Keratinocyte (primary cell): ENCODE measurements around the gene THOP1. TPM values are rescaled to one million over a fixed set of nuclear protein-coding genes. Genes with fewer than 3 reads are reported as not detected.

Source experiments
- DNase-seq: peaks from one replicate; pipeline ENCODE4 v3.0.0-alpha.2; 2011; ENCODE audit warnings: low read depth, missing footprints, low spot score
- FAIRE-seq: peaks from 2 replicates; lab custom pipeline; 2011; peaks lifted over from hg19 to GRCh38; lab: Jason Lieb, UNC
- H2AFZ ChIP-seq: 2 replicates; pipeline ENCODE4 v1.6.0; 2012; ENCODE audit warnings: low read length, control low read depth, inconsistent platforms; ENCODE audit not compliant: control insufficient read depth
- H3K27ac ChIP-seq: 2 replicates; pipeline ENCODE4 v1.5.1; 2011; ENCODE audit warnings: low read length; ENCODE audit not compliant: control insufficient read depth, insufficient read depth
- H3K27me3 ChIP-seq: 3 replicates; pipeline ENCODE4 v1.6.0; 2011; ENCODE audit warnings: low read length; ENCODE audit not compliant: control insufficient read depth, insufficient read depth; ENCODE audit errors: extremely low read depth
- H3K36me3 ChIP-seq, 2 experiments: 2 replicates in 1 of 2; 3 replicates in 1 of 2; pipeline ENCODE4 v1.5.1; 2011; ENCODE audit warnings: low read length in 2 of 2, mild to moderate bottlenecking in 1 of 2; ENCODE audit not compliant: control insufficient read depth in 2 of 2, insufficient read depth in 2 of 2; ENCODE audit errors: extremely low read depth in 1 of 2
- H3K4me1 ChIP-seq: 3 replicates; pipeline ENCODE4 v1.5.1; 2011; ENCODE audit warnings: low read length; ENCODE audit not compliant: control insufficient read depth, insufficient read depth; ENCODE audit errors: extremely low read depth
- H3K4me2 ChIP-seq: 3 replicates; pipeline ENCODE4 v1.6.0; 2011; ENCODE audit warnings: low read depth, low read length; ENCODE audit not compliant: control insufficient read depth, insufficient read depth; ENCODE audit errors: extremely low read depth
- H3K4me3 ChIP-seq, 3 experiments: fragments of 200-600 bp in 1 of 3; sonication (generic) in 1 of 3; 2 replicates in 2 of 3; 3 replicates in 1 of 3; pipeline ENCODE4 v1.5.1; 2011 to 2016; ENCODE audit warnings: low read length in 3 of 3, mild to moderate bottlenecking in 3 of 3, control low read depth in 2 of 3, inconsistent platforms in 1 of 3, low read depth in 1 of 3, mixed read lengths in 1 of 3, mixed run types in 1 of 3, moderate library complexity in 1 of 3; ENCODE audit not compliant: control insufficient read depth in 2 of 3, insufficient read depth in 2 of 3; ENCODE audit errors: extremely low read depth in 1 of 3
- H3K79me2 ChIP-seq: 2 replicates; pipeline ENCODE4 v1.6.0; 2012; ENCODE audit warnings: low read length; ENCODE audit not compliant: control insufficient read depth, insufficient read depth
- H3K9ac ChIP-seq: 3 replicates; pipeline ENCODE4 v1.6.0; 2011; ENCODE audit warnings: low read length; ENCODE audit not compliant: control insufficient read depth, insufficient read depth; ENCODE audit errors: extremely low read depth
- H3K9me1 ChIP-seq: 3 replicates; pipeline ENCODE4 v1.6.0; 2011; ENCODE audit warnings: low read length; ENCODE audit not compliant: control insufficient read depth, insufficient read depth; ENCODE audit errors: extremely low read depth
- H3K9me3 ChIP-seq: 2 replicates; pipeline ENCODE4 v1.5.1; 2012; ENCODE audit warnings: low read depth, low read length; ENCODE audit not compliant: control insufficient read depth
- H4K20me1 ChIP-seq: 3 replicates; pipeline ENCODE4 v1.6.0; 2011; ENCODE audit warnings: low read length; ENCODE audit not compliant: control insufficient read depth, insufficient read depth; ENCODE audit errors: extremely low read depth
- EZH2 ChIP-seq: IDR thresholded peaks from one replicate; pipeline ENCODE4 v1.6.1; 2012; ENCODE audit warnings: inconsistent platforms, mild to moderate bottlenecking, low read length, moderate library complexity
- dilution Hi-C: fragments of 300-500 bp; cut with MboI; formaldehyde crosslinking; loops from one replicate; pipeline ENCODE4 v1.7.0; 2020; ENCODE audit warnings: low sequenced_read_pairs; ENCODE audit not compliant: extremely low pct_ligation_motif_present
- polyA plus RNA-seq, 5 experiments: library from polyadenylated mRNA; depleted of rRNA in 3 of 5; stranded (reverse) in 3 of 5; stranded (forward) in 1 of 5; unstranded in 1 of 5; fragments of >200 nt; gene quantifications; 1 replicate in 1 of 5; 2 replicates in 3 of 5; 3 replicates in 1 of 5; pipeline versions ENCODE4 v1.2.1 to v1.2.3, GENCODE V29; 2011 to 2012; ENCODE audit warnings: missing spikeins in 2 of 5, low read depth in 1 of 5, low replicate concordance in 1 of 5
- TF ChIP-seq, protein P1 (sequence below), 3 experiments: IDR thresholded peaks in 1 of 3; conservative IDR thresholded peaks in 1 of 3; optimal IDR thresholded peaks in 1 of 3; 2 replicates in 2 of 3; 3 replicates in 1 of 3; pipeline versions ENCODE3 to v1.5.1; 2011; ENCODE audit warnings: low read length in 3 of 3, mild to moderate bottlenecking in 3 of 3, moderate library complexity in 2 of 3, control low read depth in 1 of 3, inconsistent platforms in 1 of 3; ENCODE audit not compliant: insufficient read depth in 2 of 3; ENCODE audit errors: extremely low read depth in 1 of 3

THOP1 gene
- polyA plus RNA-seq, 1 donor (not counting 4 experiments of a cell fraction or from before 2014, with no cell fraction given) = 69.9 TPM

DNA sequence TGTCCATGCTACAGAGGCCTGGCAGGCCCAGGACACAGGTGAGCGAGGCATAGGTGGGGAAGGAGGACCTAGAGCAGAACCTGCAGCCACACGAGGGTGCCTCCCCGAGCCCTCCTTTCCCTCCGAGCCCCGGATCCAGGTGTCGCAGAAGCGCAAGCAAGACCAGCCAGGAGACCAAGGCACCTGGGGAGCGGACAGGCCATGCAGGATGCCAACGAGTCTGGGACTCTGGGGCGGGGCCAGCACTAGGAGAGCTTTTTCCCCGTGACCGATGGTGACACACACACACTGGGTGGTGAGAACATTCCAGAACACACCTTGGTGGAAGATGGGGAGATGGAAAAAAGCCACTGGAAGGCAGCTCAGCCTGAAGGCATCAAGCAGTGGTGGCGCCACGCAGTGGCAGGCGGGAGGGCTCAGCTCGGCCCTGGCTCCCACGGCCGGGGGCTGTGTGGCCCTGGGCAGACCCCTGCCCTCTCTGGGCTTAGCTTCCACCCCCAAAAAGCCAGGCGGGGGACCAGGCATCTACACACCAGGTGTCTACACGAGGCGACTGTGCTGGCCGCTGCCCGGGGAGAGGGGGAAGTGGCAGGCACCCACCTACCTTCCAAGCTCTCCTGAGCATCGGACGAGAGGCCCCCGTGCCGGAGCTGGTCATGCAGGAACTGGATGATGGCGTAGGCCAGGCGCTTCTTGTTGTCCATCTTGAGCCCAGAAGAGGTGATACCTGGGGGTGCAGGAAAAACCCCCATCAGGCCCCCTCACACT, 16.8 kb upstream of the THOP1 start:
- FAIRE-seq (no peak), DNase-seq (no peak)
- no peaks in the 10 kb centered on the region for H3K9me3 ChIP-seq
- no peak overlapping the region for H3K27ac ChIP-seq
- no peak overlapping the region for H3K4me3 ChIP-seq
- H2AFZ ChIP-seq = no peak overlapping the region
- TF ChIP-seq EZH2 = no peak
- TF ChIP-seq, protein P1, sequence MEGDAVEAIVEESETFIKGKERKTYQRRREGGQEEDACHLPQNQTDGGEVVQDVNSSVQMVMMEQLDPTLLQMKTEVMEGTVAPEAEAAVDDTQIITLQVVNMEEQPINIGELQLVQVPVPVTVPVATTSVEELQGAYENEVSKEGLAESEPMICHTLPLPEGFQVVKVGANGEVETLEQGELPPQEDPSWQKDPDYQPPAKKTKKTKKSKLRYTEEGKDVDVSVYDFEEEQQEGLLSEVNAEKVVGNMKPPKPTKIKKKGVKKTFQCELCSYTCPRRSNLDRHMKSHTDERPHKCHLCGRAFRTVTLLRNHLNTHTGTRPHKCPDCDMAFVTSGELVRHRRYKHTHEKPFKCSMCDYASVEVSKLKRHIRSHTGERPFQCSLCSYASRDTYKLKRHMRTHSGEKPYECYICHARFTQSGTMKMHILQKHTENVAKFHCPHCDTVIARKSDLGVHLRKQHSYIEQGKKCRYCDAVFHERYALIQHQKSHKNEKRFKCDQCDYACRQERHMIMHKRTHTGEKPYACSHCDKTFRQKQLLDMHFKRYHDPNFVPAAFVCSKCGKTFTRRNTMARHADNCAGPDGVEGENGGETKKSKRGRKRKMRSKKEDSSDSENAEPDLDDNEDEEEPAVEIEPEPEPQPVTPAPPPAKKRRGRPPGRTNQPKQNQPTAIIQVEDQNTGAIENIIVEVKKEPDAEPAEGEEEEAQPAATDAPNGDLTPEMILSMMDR (optimal IDR thresholded peaks at IDR 0.05 in 1 of 3, IDR thresholded peaks at IDR 0.05 in 1 of 3, conservative IDR thresholded peaks at IDR 0.05 in 1 of 3; ENCODE audit: extremely low read depth in 1 of 3, insufficient read depth in 2 of 3, low read length in 3 of 3) = no peak
- H4K20me1 ChIP-seq = peaks cover 16% of the 10 kb centered on the region
- H3K27me3 ChIP-seq = no peaks in the 10 kb centered on the region
- dilution Hi-C loops = no loop called here
- peaks cover 51% of the 10 kb centered on the region for H3K79me2 ChIP-seq
- H3K9me1 ChIP-seq = no peaks in the 10 kb centered on the region
- no peak overlapping the region for H3K4me2 ChIP-seq
- H3K4me1 ChIP-seq = no peaks in the 10 kb centered on the region
- no peak overlapping the region for H3K9ac ChIP-seq
- peaks cover 24 to 28% of the 10 kb centered on the region in 2 experiments for H3K36me3 ChIP-seq

DNA sequence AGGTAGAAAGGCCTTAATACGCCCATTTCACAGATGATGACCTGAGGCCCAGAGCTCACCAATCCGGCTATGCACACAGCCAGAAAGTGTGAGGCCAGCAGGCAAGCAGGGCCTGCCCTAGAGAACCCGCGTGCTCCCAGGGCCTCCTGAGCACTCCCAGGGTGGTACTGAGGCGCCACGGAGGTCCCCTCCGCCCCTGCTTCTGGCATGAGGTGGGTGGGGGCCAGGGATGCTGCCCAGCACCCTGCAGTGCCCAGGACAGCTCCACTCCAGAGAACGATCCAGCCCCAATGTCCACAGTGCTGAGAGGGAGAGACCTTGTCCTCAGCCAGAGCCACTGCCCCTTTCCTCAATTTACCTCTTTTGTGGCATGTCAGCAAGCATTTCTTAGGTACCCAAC, 16.1 kb upstream of the THOP1 start:
- H4K20me1 ChIP-seq = peaks cover 20% of the 10 kb centered on the region
- dilution Hi-C loops = no loop called here

More for the DNA sequence above, 16.1 kb upstream of the THOP1 start:
- no peaks in the 10 kb centered on the region for H3K27me3 ChIP-seq
- no peak overlapping the region for H2AFZ ChIP-seq
- H3K9ac ChIP-seq = no peak overlapping the region
- no peaks in the 10 kb centered on the region for H3K9me3 ChIP-seq
- H3K4me2 ChIP-seq = no peak overlapping the region
- FAIRE-seq (no peak), DNase-seq (no peak)
- no peak overlapping the region for H3K4me3 ChIP-seq
- no peak overlapping the region for H3K27ac ChIP-seq
- TF ChIP-seq, protein P1 (optimal IDR thresholded peaks at IDR 0.05 in 1 of 3, IDR thresholded peaks at IDR 0.05 in 1 of 3, conservative IDR thresholded peaks at IDR 0.05 in 1 of 3; ENCODE audit: extremely low read depth in 1 of 3, insufficient read depth in 2 of 3, low read length in 3 of 3) = no peak
- TF ChIP-seq EZH2 = no peak
- no peaks in the 10 kb centered on the region for H3K9me1 ChIP-seq
- no peaks in the 10 kb centered on the region for H3K4me1 ChIP-seq
- H3K36me3 ChIP-seq = peaks cover 21 to 24% of the 10 kb centered on the region in 2 experiments
- H3K79me2 ChIP-seq = peaks cover 56% of the 10 kb centered on the region
